DMS 273 (cell line): ENCODE data around the gene PSORS1C1.
"Not testable (repeated sequence)": the region's sequence is repeated elsewhere in the genome, so short reads cannot be mapped to it uniquely, and the experiment has no call there.

ENCODE experiments used
- DNase-seq: peaks from one replicate; lab custom pipeline; 2025; ENCODE audit not compliant: unreplicated experiment; lab: John Stamatoyannopoulos, UW

Gene PSORS1C1

DNA sequence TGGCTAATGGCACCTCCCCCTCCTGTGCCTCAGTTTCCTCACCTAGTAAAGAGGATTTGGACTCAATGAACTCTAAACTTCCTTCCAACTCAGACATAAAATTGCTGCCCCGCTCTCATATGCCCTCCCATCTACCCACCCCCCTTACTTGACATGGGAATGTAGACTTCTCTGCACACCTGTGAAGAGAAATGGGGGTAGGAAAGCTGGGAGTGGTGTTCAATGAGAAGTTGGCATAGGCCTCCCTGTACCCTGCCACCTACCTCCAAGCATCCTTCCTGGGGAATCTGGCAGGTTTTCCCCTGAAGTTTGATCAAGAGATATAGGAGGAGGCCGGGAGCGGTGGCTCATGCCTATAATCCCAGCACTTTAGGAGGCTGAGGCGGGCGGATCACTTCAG lies 59.8 kb downstream of the PSORS1C1 start:
- no peak for DNase-seq

GRCh38 chr6:31175971-31176370 lies 61.4 kb downstream of the PSORS1C1 start:
- DNase-seq = no peak

DNA sequence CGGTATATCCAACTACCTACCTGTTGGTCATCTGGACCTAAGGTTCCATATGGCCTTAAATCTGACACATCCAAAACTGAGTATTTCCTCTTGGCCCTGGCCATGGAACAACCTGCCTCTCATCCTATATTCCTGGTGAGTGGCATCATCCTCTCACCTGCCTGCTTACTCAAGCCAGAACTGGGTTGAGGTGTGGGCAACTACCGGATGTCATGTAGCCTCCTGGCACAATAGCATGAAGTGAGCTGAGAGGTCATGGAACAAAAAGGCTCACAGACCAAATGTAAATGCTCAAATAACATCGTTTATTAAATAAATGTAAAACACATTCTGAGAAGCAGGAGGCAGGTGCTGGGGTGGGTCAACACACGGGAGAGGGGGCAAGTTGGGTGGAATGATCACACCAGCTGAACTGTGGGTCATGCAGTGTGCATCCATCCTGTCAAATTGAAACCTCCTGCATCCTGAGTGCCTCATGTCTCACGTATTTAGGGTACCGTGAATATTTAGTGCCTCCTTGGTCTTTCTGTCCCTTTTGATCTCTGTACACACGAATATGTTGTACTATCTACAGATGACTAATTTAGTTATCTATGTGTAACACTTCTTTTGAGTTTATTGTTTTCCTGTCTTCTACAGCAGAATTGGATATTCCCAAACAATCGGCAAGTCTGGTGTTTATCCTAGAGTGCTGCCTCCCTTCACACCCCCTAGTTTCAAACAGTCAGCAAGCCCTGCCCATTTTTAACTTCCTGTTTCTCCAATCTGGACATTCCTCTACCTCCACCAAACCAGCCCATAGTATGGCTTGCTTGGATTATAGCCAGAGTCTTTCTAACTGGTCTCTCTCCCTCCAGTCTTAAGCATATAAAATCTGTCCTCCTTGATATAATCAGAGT lies 63.8 kb downstream of the PSORS1C1 start:
- no peak for DNase-seq

- DNase-seq = no peak
Measured at GRCh38 chr6:31179042-31179386, 64.4 kb downstream of the PSORS1C1 start.

DNA sequence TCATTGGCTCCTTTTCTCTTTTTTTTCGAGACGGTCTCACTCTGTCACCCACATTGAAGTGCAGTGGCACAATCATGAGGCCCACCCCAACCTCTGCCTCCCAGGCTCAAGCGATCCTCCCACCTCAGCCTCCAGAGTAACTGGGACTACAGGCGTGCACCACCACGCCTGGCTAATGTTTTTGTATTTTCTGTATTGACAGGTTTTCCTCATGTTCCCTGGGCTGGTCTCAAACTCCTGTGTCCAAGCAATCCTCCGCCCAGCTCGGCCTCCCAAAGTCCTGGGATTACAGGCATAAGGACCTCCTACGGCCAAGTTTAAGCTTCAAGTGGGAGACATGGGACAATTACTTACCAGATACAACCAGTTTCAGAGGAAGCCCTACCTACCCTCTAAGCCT lies 65.3 kb downstream of the PSORS1C1 start:
- DNase-seq = no peak

- no peak for DNase-seq
Measured at GRCh38 chr6:31180500-31180899, 65.9 kb downstream of the PSORS1C1 start.

DNA sequence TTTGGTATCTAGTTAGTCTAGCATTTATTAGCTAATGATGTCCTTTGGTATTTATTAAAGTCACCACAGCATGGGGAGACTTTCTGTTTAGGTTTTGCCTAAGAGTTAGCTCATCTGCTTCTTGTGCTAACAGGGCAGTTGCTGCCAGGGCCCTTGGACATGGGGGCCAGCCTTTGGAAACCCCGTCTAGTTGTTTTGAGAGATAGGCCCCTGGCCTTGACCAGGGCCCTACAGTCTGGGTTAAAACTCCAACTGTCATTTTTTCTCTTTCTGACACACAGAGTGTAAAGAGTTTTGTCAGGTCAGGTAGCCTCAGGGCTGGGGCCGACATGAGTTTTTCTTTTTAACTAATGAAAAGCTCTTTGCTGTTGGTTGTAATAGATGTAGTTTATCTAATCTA lies 68.7 kb downstream of the PSORS1C1 start:
- not testable (repeated sequence) for DNase-seq

DNA sequence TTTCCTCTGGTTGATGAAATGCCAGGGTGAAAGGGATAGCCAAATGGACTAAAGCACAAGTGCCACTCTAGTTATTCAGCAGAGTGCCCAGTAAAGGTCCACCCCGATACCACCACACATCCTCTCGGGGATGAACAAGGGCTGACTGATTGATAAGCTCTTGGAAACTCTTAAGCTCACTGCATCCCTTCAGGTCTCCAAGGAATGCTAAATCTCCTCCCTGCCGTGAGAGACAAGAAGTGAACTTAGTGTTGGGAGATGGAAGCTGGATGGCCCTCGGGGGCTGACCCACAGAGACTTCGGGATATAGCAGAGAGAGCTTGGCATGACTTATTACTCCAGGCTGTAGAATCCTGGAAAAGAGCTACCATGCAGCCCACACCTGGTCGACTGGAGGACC lies 69.3 kb downstream of the PSORS1C1 start:
- not testable (repeated sequence) for DNase-seq

DNA sequence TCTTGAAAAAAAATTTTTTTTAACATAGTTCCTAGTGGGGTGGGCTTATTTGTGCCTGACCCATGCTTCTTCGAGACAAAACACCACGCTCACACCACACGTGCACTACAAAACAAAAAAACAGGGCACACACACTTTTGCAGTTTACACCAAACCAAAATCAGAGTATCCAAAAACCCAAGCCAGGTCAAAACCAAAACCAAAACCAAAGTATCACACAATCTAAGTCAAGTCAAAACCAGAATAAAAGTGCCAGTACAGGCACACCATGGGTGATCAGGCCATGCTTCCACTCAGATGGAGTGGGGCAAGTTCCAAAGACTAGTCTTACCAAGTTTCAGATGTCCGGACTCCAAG lies 71.1 kb downstream of the PSORS1C1 start:
- DNase-seq = not testable (repeated sequence)

- no peak for DNase-seq
Measured at GRCh38 chr6:31186052-31186734, 71.6 kb downstream of the PSORS1C1 start.

DNA sequence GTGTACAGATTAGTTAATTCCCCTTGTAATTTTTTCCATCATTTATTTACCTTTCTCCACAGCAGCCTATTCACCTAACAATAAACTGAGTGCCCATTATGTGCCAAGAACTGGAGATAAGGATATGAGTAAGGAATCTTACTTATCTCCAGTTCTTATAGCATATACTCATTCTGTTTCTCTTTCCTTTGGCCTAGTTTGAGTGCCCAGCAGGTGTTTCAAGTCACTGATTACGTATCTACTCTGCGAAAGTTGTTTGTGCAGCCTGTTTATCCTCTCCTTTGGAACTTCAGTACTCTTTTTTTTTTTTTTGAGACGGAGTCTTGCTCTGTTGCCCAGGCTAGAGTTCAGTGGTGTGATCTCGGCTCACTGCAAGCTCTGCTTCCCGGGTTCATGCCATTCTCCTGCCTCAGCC lies 73.2 kb downstream of the PSORS1C1 start:
- DNase-seq = no peak

DNA sequence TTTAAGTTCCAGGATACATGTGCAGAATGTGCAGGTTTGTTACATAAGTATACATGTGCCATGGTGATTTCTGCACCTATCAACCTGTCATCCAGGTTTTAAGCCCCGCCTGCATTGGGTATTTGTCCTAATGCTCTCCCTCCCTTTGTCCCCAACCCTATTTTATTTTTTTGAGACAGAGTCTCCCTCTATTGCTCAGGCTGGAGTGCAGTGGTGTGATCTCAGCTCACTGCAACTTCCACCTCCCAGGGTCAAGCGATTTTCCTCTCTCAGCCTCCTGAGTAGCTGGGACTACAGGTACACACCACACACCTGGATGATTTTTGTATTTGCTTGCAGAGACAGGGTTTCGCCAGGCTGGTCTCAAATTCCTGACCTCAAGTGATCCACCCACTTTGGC lies 74.6 kb downstream of the PSORS1C1 start:
- not testable (repeated sequence) for DNase-seq
